HepG2 (cell line): Measurements from ENCODE around the gene LENEP. TPM values are rescaled to one million over a fixed set of nuclear protein-coding genes. Genes with fewer than 3 reads are reported as not detected.
A peak's percentile ranks its signal among the peaks of the same experiment; 100 is the strongest.

ENCODE experiments used
- AKNA ChIP-seq: sonication (generic); formaldehyde crosslinking; IDR thresholded peaks from 2 replicates; pipeline ENCODE4 v1.4.0; 2020; ENCODE audit warnings: missing genetic modification reagents, borderline replicate concordance
- CSRNP2 ChIP-seq: sonication (generic); formaldehyde crosslinking; conservative IDR thresholded peaks from 2 replicates; pipeline ENCODE4 v1.8.0; 2022; ENCODE audit warnings: low read depth, missing genetic modification reagents
- DMAP1 ChIP-seq: IDR thresholded peaks from 2 replicates; pipeline ENCODE4 v1.6.1; 2016
- FOXJ3 ChIP-seq: sonication (generic); formaldehyde crosslinking; IDR thresholded peaks from 2 replicates; pipeline ENCODE4 v1.4.0; 2020; ENCODE audit warnings: missing genetic modification reagents, mild to moderate bottlenecking, borderline replicate concordance
- KDM3A ChIP-seq: IDR thresholded peaks from 2 replicates; pipeline ENCODE4 v1.6.1; 2018; ENCODE audit warnings: low read depth, missing compliant biosample characterization
- KLF13 ChIP-seq: sonication (generic); formaldehyde crosslinking; IDR thresholded peaks from 2 replicates; pipeline ENCODE4 v1.4.0; 2020; ENCODE audit warnings: mild to moderate bottlenecking, missing genetic modification reagents
- LBX2 ChIP-seq: sonication (generic); formaldehyde crosslinking; IDR thresholded peaks from 2 replicates; pipeline ENCODE4 v1.5.0; 2020; ENCODE audit warnings: missing genetic modification reagents, mild to moderate bottlenecking, borderline replicate concordance
- MXD1 ChIP-seq: sonication (generic); formaldehyde crosslinking; IDR thresholded peaks from 2 replicates; pipeline ENCODE4 v1.4.0; 2020; ENCODE audit warnings: mild to moderate bottlenecking, missing genetic modification reagents
- NFE2L2 ChIP-seq: fragments of 150-350 bp; IDR thresholded peaks from 2 replicates; pipeline ENCODE4 v1.6.1; 2014; ENCODE audit warnings: low read length
- PRDM4 ChIP-seq: sonication (generic); formaldehyde crosslinking; IDR thresholded peaks from 2 replicates; pipeline ENCODE4 v1.9.0; 2021; ENCODE audit warnings: missing genetic modification reagents, borderline replicate concordance
- XBP1 ChIP-seq: sonication (generic); formaldehyde crosslinking; IDR thresholded peaks from 2 replicates; pipeline ENCODE4 v1.5.0; 2020; ENCODE audit warnings: missing genetic modification reagents
- ZNF564 ChIP-seq: sonication (generic); formaldehyde crosslinking; IDR thresholded peaks from 2 replicates; pipeline ENCODE4 v1.8.1; 2023; ENCODE audit warnings: mild to moderate bottlenecking, missing genetic modification reagents
- ZNF816 ChIP-seq: sonication (generic); formaldehyde crosslinking; IDR thresholded peaks from 2 replicates; pipeline ENCODE4 v1.8.0; 2022; ENCODE audit warnings: missing genetic modification reagents, mild to moderate bottlenecking, borderline replicate concordance
- ZUFSP ChIP-seq: sonication (generic); formaldehyde crosslinking; IDR thresholded peaks from 2 replicates; pipeline ENCODE4 v1.9.0; 2021; ENCODE audit warnings: missing genetic modification reagents, mild to moderate bottlenecking, borderline replicate concordance
- polyA plus RNA-seq, 8 experiments: library from polyadenylated mRNA; depleted of rRNA in 3 of 8; stranded (reverse) in 7 of 8; unstranded in 1 of 8; fragments of >200 nt; fragmentation: Illumina TruSeq in 4 of 8; extraction: Trizol in 4 of 8; gene quantifications; 2 replicates each; pipeline versions ENCODE4 v1.2.1 to v1.2.3, GENCODE V29; 2011 to 2016; ENCODE audit warnings: low read depth in 4 of 8, missing spikeins in 1 of 8, mixed read lengths in 1 of 8; ENCODE audit not compliant: insufficient read depth in 1 of 8
- total RNA-seq, 5 experiments: library from RNA; depleted of rRNA; stranded (reverse); fragments of >200 nt; fragmentation: Illumina TruSeq; extraction: Trizol; gene quantifications; 2 replicates each; pipeline ENCODE4 v1.2.3, GENCODE V29; 2016; ENCODE audit warnings: low read depth in 1 of 5

LENEP gene
- total and polyA plus RNA-seq, 2 of the 13 experiments (the other 11 are each of a cell fraction or from before 2014, with no cell fraction given), result 0.29 TPM; not detected in 1

- TF ChIP-seq ZUFSP (CRISPR knock-in tag), result no peak
- TF ChIP-seq KDM3A (CRISPR knock-in tag), result no peak
- TF ChIP-seq CSRNP2 (CRISPR knock-in tag), result no peak
- peak; percentile 9; the same call in 1 of the 2 replicates for TF ChIP-seq MXD1 (CRISPR knock-in tag)
- 0 out of 2 replicates have a peak, but pooled peaks have one; percentile 21 for TF ChIP-seq ZNF816 (CRISPR knock-in tag)
- TF ChIP-seq PRDM4, result no peak
- TF ChIP-seq FOXJ3 (CRISPR knock-in tag), result no peak
- TF ChIP-seq XBP1 (CRISPR knock-in tag), result no peak
- no peak for TF ChIP-seq LBX2
- TF ChIP-seq KLF13 (CRISPR knock-in tag), result no peak
- no peak for TF ChIP-seq ZNF564
- no peak for TF ChIP-seq NFE2L2
- peak; percentile 1; the same call in 1 of the 2 replicates for TF ChIP-seq DMAP1 (CRISPR knock-in tag)
- TF ChIP-seq AKNA (CRISPR knock-in tag), result no peak
Measured at GRCh38 chr1:154962156-154962749, 31.1 kb upstream of the LENEP start (continued).
